Breast epithelium (tissue), 3 donors: ENCODE results near the gene FNDC3B.

Experiments used
- CTCF ChIP-seq, 3 donors: fragments of 450-650 bp; IDR thresholded peaks; one replicate each; pipeline ENCODE4 v1.5.1; 2016 to 2017; ENCODE audit warnings: antibody characterized with exemption in 3 of 3, mild to moderate bottlenecking in 3 of 3, moderate library complexity in 3 of 3
- POLR2A ChIP-seq: fragments of 450-650 bp; IDR thresholded peaks from one replicate; pipeline ENCODE4 v1.6.1; 2016; ENCODE audit warnings: antibody characterized with exemption, mild to moderate bottlenecking, moderate library complexity
- POLR2AphosphoS5 ChIP-seq, 3 donors: sonication (generic); formaldehyde crosslinking; IDR thresholded peaks; one replicate each; pipeline ENCODE4 v1.6.1; 2017; ENCODE audit warnings: antibody characterized with exemption in 3 of 3

- TF ChIP-seq CTCF (IDR thresholded peaks at IDR 0.05) = no peak
- TF ChIP-seq POLR2A = no peak
- TF ChIP-seq POLR2AphosphoS5 (IDR thresholded peaks at IDR 0.05) = no peak
Measured at GRCh38 chr3:172227340-172228035, 188.1 kb downstream of the FNDC3B start.
